HK-2 (cell line): Measurements from ENCODE around the gene SLCO4A1.
"Not testable (repeated sequence)": the region's sequence is repeated elsewhere in the genome, so short reads cannot be mapped to it uniquely, and the experiment has no call there.

ENCODE experiments used
- DNase-seq: peaks from one replicate; pipeline ENCODE4 v3.0.0-alpha.2; 2018; ENCODE audit not compliant: unreplicated experiment

SLCO4A1 gene

DNA sequence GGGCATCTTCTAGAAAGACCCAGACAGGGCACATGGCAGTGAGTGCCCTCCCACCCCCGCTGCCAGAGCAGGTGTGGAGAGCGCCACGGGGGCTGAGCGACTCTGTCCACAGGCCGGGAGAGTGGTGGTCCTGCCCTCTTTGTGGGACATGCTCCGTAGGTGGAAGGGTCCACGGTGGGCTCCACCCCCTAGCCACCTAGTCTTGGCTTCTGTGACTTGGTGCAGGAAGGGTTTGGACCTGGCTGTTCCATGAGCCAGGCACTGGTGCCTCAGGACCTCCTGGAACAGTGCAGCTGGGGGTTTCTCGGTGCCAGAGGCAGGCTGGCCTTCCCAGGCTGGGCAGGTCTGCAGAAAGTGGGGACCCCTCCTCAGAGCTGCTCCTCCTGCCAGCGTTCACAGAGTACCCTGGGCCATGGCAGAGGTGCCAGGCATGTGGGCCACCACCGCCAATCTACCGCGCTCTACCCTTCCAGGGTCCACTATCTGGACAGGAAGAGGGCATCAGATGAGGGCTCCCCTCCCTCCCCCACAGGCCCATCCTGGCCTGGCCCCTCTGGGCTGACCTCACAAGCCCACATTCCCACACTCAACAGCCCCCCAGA is 23.0 kb downstream of the SLCO4A1 start:
- no peak for DNase-seq

DNA sequence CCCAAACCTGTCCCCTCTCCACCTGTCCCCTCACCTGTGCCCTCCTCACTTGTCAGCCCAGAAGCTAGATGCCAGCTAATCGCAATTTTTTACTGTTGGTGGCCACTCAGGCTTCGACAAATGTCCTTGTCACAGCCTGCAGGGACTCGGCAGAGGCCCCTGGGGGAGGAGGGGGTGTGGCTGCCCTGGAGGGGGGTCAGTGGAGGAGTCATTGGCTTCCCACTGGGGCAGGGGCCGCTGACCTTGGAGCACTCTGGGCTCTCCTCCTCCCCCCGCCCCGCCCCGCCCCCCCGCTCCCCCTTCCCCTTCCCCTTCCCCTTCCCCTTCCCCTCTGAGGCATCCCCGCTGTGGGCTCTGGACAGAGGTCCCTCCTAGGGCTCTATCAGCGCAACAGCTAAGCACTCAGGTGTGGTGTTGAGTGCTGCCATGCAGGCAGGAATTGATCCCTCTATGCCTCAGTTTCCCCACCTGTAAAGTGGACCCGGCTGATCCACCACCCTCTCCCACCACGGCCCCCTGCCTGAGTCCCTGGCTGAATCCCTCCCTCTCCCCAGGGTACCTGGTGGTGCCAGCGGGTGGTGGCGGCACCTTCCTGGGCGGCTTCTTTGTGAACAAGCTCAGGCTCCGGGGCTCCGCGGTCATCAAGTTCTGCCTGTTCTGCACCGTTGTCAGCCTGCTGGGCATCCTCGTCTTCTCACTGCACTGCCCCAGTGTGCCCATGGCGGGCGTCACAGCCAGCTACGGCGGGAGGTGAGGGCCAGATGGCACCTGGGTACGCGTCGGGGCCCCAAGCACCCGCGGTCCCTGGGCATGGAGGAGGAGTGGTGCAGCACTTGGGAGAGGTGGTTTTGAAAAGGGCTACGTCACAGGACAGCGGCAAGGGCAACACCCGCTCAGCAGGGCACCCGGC is 23.8 kb downstream of the SLCO4A1 start:
- no peak for DNase-seq

DNA sequence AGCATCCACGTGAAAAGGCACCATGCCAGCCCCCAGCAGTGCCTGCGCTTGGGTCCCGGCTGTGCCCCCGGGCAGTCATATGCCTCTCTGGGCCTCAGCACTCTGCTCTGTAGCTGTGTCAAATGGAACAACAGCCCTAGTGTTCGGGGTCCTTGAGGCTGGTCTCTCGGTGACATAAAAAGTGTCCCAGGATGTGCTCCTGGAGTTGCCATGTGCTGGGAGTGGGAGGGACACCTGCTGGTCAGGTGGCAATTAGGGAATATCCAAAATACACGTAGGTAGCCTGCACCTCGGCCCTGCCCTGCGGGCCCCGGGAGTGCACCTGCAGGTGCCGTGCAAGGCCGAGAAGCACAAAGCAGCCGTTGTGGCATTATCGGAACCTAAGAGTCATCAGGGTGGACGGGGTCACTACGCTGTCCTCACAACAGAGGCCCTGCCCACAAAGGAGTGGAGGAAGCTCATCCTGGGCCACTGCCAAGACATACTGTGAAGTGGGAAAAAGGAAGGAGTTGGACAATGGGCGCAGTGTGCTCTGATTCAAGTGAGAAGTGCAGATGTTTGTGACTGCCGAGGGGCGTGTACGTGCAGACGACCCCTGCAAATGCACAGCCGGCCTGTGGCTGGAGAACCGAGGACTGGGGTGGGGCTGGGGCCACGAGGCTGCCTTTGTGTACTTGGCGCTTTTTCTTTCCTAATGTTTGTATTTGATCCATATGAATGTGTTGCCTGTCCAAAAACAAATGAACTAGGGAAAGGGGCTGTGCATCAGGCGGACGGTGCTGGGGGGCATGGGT is 24.6 kb downstream of the SLCO4A1 start:
- no peak for DNase-seq

DNA sequence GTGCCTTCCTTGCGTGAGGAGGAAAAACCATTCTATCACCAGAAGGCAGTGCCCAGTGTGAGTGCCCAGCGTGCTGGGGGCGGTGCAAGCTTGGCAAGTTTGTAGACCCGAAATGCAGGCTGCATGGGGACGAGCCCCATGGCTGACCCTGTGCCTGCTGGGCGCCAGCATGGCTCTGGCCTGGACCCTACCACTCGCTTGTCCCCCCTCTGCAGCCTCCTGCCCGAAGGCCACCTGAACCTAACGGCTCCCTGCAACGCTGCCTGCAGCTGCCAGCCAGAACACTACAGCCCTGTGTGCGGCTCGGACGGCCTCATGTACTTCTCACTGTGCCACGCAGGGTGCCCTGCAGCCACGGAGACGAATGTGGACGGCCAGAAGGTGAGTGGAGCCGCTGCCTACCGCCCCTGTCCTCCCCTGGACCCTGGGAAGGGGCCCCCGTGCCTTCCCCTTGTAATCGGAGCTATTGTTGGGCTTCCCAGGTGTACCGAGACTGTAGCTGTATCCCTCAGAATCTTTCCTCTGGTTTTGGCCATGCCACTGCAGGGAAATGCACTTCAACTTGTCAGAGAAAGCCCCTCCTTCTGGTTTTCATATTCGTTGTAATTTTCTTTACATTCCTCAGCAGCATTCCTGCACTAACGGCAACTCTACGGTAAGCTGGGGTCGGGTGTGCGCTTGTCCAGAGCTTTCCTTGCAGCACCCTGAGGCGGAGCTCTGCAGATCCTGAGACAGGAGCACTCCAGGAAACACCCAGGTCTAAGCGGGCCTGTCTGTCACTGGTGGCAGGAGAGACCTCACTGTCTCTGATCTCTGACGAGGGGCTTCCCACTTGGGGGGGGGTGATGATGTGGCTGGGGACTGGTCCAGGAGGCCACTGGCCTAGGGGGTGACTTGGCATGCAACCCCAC is 25.5 kb downstream of the SLCO4A1 start:
- DNase-seq: no peak

DNA sequence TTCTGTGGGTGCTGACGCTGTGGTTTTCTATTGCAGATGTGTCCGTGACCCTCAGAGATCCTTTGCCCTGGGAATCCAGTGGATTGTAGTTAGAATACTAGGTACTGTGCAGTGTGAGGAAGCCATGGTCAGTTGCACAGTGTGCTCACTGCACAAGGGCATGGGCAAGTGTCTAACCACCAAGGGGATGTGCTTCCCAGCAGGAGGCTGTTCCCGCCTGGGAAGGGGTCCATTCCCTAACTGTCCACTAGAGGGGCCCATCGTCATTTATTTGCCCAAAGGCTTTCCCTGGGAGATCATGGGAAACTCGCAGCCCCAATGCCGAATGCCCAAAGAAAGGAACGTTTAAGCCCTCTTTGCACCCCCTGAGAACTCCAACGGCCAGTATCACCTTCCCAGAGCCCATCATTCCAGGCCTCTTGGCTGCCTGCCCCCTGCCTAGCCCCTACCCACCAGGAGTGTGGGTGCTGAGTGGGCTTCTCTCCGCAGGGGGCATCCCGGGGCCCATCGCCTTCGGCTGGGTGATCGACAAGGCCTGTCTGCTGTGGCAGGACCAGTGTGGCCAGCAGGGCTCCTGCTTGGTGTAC is 26.2 kb downstream of the SLCO4A1 start:
- peak; percentile 83 for DNase-seq

DNA sequence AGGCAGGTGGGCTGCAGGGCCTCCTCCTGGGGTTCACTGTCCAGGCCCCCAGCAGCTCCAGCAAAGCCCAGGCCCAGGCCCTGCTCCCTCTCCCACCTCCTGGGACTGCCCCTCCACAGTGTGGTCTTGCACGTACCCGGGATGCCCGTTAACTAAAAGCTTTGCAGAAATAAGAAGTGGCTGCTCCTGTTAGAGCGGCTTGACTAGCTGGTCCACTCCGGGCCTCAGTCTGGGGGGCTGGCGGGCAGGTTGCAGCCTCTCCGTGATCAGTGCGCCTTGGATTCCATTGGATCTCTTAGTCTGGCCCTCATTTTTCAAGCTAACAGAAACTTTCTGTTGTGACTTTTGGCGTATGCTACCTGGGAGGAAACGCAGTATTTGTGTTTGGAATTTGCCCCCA is 26.9 kb downstream of the SLCO4A1 start:
- DNase-seq: no peak

DNA sequence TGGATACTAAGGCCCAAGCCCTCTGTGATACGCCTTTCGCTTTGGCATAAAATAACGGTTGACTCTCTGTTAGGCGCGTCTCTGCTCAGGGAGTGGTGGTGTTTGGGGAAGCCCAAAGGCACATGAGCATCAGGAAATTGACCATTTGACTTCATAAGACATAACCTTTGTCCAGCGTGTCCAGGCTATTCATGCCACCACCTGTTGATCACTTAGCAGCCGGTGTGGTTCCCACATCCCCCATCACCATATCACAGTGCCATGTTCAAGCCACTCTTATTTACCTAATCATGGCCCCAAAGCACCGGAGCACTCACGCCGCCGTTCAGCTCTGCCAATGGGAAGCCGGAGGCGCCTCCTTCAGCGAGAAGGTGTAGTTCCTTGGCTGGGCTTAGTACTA is 27.9 kb downstream of the SLCO4A1 start:
- no peak for DNase-seq

DNA sequence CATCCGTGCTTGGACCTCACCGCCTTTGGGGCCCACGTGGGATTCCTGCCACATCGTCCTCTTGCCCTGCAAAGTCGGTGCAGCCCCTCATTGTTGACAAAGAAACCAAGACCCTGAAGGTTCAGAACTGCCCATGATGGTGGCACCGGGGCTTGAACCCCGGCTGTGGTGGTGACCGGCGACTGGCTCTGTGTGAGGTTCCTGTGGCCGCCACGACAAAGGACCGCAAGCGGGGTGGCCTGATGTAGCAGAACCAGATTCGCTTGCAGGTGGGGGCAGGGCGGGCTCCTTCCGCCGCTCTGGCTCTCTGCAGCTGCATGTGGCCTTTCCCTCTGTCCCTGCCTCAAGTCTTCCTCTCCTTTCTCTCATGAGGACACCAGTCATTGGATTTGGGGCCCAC is 28.7 kb downstream of the SLCO4A1 start:
- DNase-seq: no peak

DNA sequence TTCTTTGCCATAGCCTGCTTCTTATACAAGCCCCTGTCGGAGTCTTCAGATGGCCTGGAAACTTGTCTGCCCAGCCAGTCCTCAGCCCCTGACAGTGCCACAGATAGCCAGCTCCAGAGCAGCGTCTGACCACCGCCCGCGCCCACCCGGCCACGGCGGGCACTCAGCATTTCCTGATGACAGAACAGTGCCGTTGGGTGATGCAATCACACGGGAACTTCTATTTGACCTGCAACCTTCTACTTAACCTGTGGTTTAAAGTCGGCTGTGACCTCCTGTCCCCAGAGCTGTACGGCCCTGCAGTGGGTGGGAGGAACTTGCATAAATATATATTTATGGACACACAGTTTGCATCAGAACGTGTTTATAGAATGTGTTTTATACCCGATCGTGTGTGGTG is 29.5 kb downstream of the SLCO4A1 start:
- no peak for DNase-seq

DNA sequence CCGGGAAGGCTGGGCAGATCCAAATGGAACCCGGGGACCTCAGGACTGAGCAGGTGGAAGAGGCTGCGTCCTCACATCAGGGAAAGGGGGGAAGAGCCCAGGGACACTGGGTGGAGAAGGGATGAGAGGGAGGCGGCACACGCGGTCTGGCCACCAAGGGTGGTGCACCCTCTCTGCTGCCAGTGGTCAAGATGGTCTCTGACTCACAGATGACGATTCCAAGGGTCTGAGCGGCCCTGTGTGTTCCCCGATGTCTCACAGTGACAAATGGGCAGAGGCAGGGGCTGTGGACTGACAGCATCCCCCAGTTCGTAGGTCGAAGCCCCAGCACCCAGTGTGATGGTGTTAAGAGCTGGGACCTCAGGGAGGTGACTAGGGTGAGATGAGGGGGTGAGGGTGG is 32.1 kb downstream of the SLCO4A1 start:
- DNase-seq: no peak

DNA sequence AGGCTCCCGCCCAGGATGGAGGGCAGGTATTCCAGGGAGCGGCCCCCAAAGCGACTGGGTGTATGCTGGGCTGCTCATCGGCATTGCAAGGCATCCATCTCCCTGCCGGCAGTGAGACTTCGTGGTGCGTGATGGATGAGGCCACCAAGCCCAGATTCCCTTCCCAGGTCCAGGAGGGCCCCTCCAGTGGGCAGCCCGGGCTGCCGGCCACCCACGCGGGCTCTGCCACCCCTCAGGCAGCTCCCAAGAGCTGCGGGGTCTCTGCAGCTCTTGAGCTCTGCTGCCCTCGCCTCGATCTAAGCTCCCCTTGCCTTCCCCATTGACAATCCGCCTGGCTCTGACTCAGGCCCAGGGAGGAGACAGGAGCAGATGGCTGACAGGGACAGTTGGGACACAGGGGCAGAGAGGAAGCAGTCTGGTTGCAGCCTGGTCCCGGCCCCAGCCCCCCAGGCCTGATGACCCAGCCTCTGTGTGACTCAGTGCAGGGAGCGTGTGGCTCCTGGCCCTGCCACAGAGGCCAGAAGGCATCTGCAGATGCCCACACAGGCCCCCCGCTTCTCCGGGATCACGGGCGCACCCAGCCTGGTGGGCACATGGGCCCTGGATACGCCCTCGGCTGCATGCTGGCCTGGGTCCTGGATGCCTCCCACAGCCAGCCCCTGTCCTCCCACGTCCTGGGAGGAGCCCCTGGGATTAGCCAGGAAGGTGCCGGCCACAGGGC is 33.0 kb downstream of the SLCO4A1 start:
- DNase-seq: peak; percentile 65

DNA sequence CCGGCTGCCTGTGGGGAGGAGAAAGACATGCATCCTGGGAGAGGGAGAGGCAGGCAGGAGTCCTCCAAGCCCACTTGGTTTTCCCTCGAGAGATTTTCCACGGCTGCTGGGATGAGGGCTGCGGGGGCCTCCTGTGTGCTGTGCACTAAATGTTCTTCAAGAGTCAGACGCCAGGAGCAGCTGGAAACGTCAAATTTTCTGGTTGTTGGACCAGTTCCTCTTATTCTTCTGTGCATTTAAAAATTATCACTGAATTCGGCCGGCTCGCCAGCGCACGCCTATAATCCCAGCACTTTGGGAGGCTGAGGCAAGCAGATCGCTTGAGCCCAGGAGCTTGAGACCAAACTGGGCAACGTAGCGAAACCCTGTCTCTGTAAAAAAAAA is 33.6 kb downstream of the SLCO4A1 start:
- no peak for DNase-seq

DNA sequence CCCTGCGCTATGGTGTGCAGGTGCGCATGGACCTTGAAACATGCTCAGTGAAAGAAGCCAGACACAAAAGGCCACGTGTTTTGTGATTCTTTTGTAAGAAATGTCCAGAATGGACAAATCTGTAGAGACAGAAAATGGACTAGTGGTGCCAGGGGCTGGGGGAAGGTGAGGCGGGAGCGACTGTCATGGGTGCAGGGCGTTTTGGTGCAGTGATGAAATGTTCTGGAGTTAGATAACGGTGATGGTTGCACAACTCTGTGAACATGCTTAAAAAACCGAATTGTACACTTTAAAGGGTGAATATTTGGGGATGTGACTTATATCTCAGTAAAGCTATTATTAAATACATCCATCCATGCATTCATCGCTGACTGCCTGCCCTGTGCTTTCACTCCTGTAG is 34.7 kb downstream of the SLCO4A1 start:
- no peak for DNase-seq

DNA sequence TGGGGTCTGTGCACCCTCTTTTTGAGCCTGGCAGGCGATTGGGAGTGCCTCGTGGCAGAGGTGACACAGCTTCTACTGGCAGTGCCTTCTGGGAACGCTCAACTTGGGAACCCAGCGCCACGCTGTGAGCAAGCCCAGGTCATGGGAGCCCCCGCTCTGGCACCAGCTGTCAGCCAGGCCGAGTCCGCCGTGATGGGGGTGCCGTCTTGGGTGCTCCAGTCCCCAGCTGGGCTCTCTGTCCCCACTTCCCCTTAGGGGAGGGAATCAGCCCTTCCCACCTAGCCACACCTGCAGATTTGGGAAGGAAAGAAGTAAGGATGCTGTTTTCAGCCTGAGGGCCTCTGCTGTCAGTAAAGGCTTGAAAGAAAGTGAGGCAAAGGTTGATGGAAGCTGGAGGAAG is 35.4 kb downstream of the SLCO4A1 start:
- DNase-seq: no peak

DNA sequence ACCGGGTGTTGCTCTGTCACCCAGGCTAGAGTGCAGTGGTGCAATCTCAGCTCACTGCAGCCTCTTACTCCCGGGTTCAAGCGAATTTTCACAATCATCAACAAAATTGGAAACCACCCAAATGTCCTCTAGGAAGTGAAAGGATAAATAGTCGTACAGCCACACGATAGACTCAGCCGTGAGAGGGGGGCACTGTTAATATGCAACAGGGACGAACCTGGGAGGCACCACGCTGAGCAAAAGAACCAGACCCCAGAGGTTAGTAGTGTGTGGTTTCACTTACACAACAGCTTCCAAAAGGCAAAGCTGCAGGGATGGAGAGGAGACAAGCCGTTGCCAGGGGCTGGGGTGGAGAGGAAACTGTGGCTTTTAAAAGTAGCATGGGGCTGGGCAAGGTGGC is 36.2 kb downstream of the SLCO4A1 start:
- DNase-seq: no peak

DNA sequence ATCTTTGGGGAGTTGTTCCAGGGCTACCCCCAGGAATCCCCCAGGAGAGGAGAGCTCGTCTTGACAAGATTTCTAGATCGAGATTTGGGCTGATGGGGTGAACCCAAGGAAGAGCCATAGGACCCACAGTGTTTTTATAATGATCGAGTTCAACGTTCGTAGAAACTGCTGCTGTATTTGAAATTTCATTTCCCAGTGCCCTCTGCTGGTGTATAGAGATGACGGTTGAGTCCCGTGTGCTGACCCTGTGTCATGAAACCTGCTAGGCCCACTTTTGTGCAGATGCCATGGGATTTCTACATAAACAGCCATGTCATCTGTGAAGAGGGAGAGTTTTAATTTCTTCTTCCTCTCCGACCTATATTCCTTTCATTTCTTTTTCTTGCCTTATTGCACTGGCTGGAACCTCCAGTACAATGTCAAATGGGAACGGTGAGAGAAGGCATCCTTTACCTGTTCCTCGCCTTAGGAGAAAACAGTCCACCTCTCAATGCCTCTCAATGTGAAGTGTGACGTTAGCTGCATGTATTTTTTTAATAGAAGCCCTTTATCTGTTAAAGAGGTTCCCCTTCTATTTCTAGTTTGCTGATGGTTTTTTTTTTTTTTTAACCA is 37.8 kb downstream of the SLCO4A1 start:
- DNase-seq: no peak

DNA sequence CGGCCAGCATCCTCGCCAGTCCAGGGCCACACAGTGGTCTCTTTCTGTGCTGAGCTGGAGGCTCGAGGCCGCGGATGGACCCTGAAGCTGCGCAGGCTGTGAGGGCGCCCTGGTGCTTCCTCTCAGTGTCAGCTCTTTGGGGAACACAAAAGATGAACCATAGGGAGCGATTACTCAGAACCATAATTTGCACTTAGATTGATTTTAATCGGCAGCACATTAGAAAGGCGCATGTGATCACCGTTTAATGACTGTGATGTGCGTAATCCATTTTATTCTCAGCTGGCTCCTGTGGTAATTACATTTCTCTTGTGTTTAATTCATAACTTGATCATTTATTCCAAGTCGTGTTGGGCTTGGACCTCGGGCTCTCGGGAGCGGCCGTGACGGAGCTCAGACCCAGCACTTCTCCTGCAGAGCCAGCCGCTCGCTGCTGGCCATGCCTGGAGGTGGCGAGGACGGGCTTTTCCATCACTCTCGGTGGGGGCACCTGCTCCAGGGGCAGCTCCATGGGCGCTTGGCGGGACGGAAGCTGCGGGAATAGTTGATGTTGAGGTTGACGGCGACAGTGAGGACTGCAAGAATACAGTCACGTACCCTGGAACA is 40.7 kb downstream of the SLCO4A1 start:
- no peak for DNase-seq

DNA sequence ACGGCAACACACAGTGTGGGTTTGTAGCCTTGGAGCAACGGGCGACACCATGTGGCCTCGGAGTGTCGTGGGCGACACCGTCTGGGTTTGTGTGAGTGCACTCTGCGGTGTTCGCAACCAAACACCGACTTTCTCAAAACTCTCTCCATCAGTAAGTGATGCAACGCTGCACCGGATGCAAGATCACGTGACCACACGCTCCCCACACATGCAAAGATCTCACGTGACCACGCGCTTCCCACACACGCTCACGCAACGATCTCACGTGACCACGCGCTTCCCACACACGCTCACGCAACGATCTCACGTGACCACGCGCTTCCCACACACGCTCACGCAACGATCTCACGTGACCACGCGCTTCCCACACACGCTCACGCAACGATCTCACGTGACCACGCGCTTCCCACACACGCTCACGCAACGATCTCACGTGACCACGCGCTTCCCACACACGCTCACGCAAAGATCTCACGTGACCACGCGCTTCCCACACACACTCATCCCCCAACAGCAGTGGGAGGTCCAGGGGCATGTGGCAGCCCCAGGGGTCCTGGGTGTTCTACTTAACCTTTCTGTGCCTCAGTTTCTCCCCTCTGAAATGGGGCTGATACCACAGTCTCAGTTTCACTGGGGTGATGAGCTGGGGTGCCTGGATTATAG is 41.5 kb downstream of the SLCO4A1 start:
- DNase-seq: not testable (repeated sequence)

DNA sequence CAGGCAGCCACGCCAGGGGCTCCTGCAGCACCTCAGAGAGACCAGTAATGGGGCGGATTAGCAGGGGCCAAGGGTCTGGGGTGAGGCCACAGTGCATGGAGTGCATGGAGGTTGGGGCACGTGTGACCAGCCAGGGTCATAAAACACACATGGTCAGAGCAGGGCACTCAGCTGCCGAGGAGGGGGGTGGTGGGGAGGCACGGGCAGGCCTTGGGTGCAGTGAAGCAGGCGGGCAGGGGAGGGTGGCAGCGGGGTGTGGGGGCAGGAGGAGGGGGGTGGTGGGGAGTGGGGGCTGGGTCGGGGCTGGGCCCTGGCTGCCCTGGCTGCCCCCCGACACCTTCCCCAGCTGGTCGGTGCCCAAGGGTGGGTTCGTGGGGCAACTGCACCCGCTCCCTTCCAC is 42.7 kb downstream of the SLCO4A1 start:
- no peak for DNase-seq
